H54 (cell line): Measurements from ENCODE around the gene NPR3.

ENCODE experiments used
- DNase-seq: peaks from one replicate; pipeline ENCODE4 v3.0.0; 2011; ENCODE audit warnings: low spot score, mixed read lengths; ENCODE audit not compliant: insufficient read length
- FAIRE-seq: peaks from 3 replicates; lab custom pipeline; 2011; peaks lifted over from hg19 to GRCh38; lab: Jason Lieb, UNC
- POLR2A ChIP-seq: IDR thresholded peaks from 2 replicates; pipeline ENCODE4 v1.6.1; 2011; ENCODE audit warnings: low read depth, mild to moderate bottlenecking, low read length

NPR3 gene

GRCh38 chr5:32710550-32711361 is at the start of gene NPR3:
Gene NPR3 (plus strand): TSS chr5:32711321. CDS start chr5:32711777, 456 bp downstream.
- TF ChIP-seq POLR2A: no peak
- no peak for DNase-seq
- FAIRE-seq: no peak

GRCh38 chr5:32664523-32664922 is 46.6 kb upstream of the NPR3 start:
- no peak for TF ChIP-seq POLR2A
- DNase-seq (no peak), FAIRE-seq (no peak)

- FAIRE-seq (no peak), DNase-seq (no peak)
- TF ChIP-seq POLR2A: no peak
Observed at GRCh38 chr5:32668552-32668951, 42.6 kb upstream of the NPR3 start.

GRCh38 chr5:32673272-32673671 is 37.8 kb upstream of the NPR3 start:
- TF ChIP-seq POLR2A: no peak
- FAIRE-seq (no peak), DNase-seq (no peak)

- DNase-seq (no peak), FAIRE-seq (no peak)
- no peak for TF ChIP-seq POLR2A
Observed at GRCh38 chr5:32677023-32677422, 34.1 kb upstream of the NPR3 start.

GRCh38 chr5:32678472-32678871 is 32.6 kb upstream of the NPR3 start:
- no peak for TF ChIP-seq POLR2A
- FAIRE-seq (no peak), DNase-seq (no peak)

GRCh38 chr5:32679218-32679617 is 31.9 kb upstream of the NPR3 start:
- DNase-seq (no peak), FAIRE-seq (no peak)
- TF ChIP-seq POLR2A: no peak

- FAIRE-seq (no peak), DNase-seq (no peak)
- TF ChIP-seq POLR2A: no peak
Observed at GRCh38 chr5:32680183-32680582, 30.9 kb upstream of the NPR3 start.

- FAIRE-seq (no peak), DNase-seq (no peak)
- TF ChIP-seq POLR2A: no peak
Observed at GRCh38 chr5:32683125-32683524, 28.0 kb upstream of the NPR3 start.

- TF ChIP-seq POLR2A: no peak
- no peak for DNase-seq
- FAIRE-seq: no peak
Observed at GRCh38 chr5:32684260-32684659, 26.9 kb upstream of the NPR3 start.

GRCh38 chr5:32686799-32687498 is 24.2 kb upstream of the NPR3 start:
- no peak for DNase-seq
- TF ChIP-seq POLR2A: no peak
- no peak for FAIRE-seq

GRCh38 chr5:32687499-32687831 is 23.7 kb upstream of the NPR3 start:
- no peak for DNase-seq
- no peak for FAIRE-seq

GRCh38 chr5:32690153-32690552 is 21.0 kb upstream of the NPR3 start:
- no peak for TF ChIP-seq POLR2A
- FAIRE-seq: no peak
- DNase-seq: no peak

More at GRCh38 chr5:32687499-32687831, 23.7 kb upstream of the NPR3 start:
- no peak for TF ChIP-seq POLR2A

GRCh38 chr5:32690666-32691065 is 20.5 kb upstream of the NPR3 start:
- DNase-seq (no peak), FAIRE-seq (no peak)
- TF ChIP-seq POLR2A: no peak

- FAIRE-seq (peak; percentile 23), DNase-seq (no peak)
- no peak for TF ChIP-seq POLR2A
Observed at GRCh38 chr5:32692036-32692746, 18.9 kb upstream of the NPR3 start.
